HG03469 (cell line): Measurements from ENCODE around the gene SIRT3.
"Not testable (repeated sequence)": the region's sequence is repeated elsewhere in the genome, so short reads cannot be mapped to it uniquely, and the experiment has no call there.

Source experiments
- ATAC-seq: cut with Tn5 transposase; IDR thresholded peaks from one replicate; pipeline ENCODE4 v1.9.1; 2021; ENCODE audit warnings: mild to moderate bottlenecking, moderate library complexity, moderate number of reproducible peaks; ENCODE audit not compliant: unreplicated experiment

The SIRT3 gene

DNA sequence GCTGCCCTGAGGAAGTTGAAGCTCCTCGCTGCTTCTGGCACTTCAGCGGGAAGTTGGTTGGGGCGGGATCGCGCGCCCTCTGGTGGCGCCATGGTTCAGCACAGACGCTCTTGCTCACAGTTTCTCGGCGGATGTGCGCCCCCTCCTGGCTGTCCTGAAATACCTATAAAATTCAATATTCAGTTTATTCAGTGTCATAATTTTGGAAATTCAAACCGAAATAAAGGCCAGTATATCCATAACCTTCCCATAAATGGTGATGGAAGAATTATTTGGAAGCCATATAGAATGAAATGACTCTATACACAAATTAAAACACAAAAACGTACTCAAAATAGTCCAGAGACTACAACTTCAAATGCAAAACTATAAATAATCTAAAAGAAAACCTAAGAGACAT is 55.9 kb downstream of the SIRT3 start:
- ATAC-seq: not testable (repeated sequence)
